ENCODE data around the gene TESMIN. TPM values are rescaled to one million over a fixed set of nuclear protein-coding genes. Genes with fewer than 3 reads are reported as not detected.

The TESMIN gene
- total and polyA plus RNA-seq, 8 donors, result 1.1 to 14.2 (median 12.6) TPM

- no peaks in the 10 kb centered on the region for H3K9me3 ChIP-seq
- no peak overlapping the region for H3K4me3 ChIP-seq
- no peak for DNase-seq
These were observed 86.4 kb downstream of the TESMIN start for GRCh38 chr11:68664906-68665305.

GRCh38 chr11:68664141-68664540 lies 87.2 kb downstream of the TESMIN start:
- Histone ChIP-seq H3K4me3 (no peak overlapping the region), H3K36me3 (no peaks in the 10 kb centered on the region), H3K9me3 (no peaks in the 10 kb centered on the region), H3K27ac (no peak overlapping the region), H3K27me3 (peaks cover 0 to 45% of the 10 kb centered on the region in 2 donors), H3K4me1 (no peaks in the 10 kb centered on the region)
- DNase-seq (no peak), ATAC-seq (no peak)
- TF ChIP-seq CTCF (IDR thresholded peaks at IDR 0.05), result no peak
- intact Hi-C loops (cut with DNase I), result no loop called here

More at GRCh38 chr11:68664906-68665305, 86.4 kb downstream of the TESMIN start:
- ATAC-seq, result no peak
- Histone ChIP-seq H3K27ac (no peak overlapping the region), H3K36me3 (no peaks in the 10 kb centered on the region), H3K27me3 (peaks cover 0 to 45% of the 10 kb centered on the region in 2 donors), H3K4me1 (no peaks in the 10 kb centered on the region)
- intact Hi-C loops (cut with DNase I), result no loop called here
- no peak for TF ChIP-seq CTCF (IDR thresholded peaks at IDR 0.05)

- Histone ChIP-seq H3K27ac (no peak overlapping the region), H3K27me3 (peaks cover 0 to 45% of the 10 kb centered on the region in 2 donors), H3K4me1 (no peaks in the 10 kb centered on the region), H3K36me3 (no peaks in the 10 kb centered on the region), H3K4me3 (no peak overlapping the region), H3K9me3 (no peaks in the 10 kb centered on the region)
- TF ChIP-seq CTCF (IDR thresholded peaks at IDR 0.05), result no peak
- ATAC-seq (no peak), DNase-seq (no peak)
- intact Hi-C loops (cut with DNase I), result no loop called here
These were observed 87.8 kb downstream of the TESMIN start for GRCh38 chr11:68663482-68664010.

GRCh38 chr11:68661697-68662603 lies 89.4 kb downstream of the TESMIN start:
- intact Hi-C loops (cut with DNase I), result no loop called here
- ATAC-seq (no peak), DNase-seq (peak in 1 of 4 donors; percentile 27)
- Histone ChIP-seq H3K27me3 (peaks cover 0 to 45% of the 10 kb centered on the region in 2 donors), H3K9me3 (no peaks in the 10 kb centered on the region), H3K4me1 (no peaks in the 10 kb centered on the region), H3K27ac (no peak overlapping the region), H3K4me3 (no peak overlapping the region), H3K36me3 (no peaks in the 10 kb centered on the region)
- TF ChIP-seq CTCF (IDR thresholded peaks at IDR 0.05), result no peak

GRCh38 chr11:68661014-68661413 lies 90.3 kb downstream of the TESMIN start:
- ATAC-seq (no peak), DNase-seq (peak in 1 of 4 donors; percentile 65)
- intact Hi-C loops (cut with DNase I), result no loop called here
- Histone ChIP-seq H3K27ac (no peak overlapping the region), H3K4me1 (no peaks in the 10 kb centered on the region), H3K9me3 (no peaks in the 10 kb centered on the region), H3K4me3 (no peak overlapping the region), H3K36me3 (no peaks in the 10 kb centered on the region), H3K27me3 (peaks cover 0 to 37% of the 10 kb centered on the region in 2 donors)
- no peak for TF ChIP-seq CTCF (IDR thresholded peaks at IDR 0.05)

All from left lung (tissue), 10 donors.